Loucy (cell line): Measurements from ENCODE around the gene FGFRL1.

Experiments used
- H2AFZ ChIP-seq: fragments of 200-600 bp; sonication (generic); 2 replicates; pipeline ENCODE4 v1.6.0; 2016; ENCODE audit warnings: antibody characterized with exemption, mild to moderate bottlenecking, low read length, moderate library complexity
- H3F3A ChIP-seq: fragments of 200-600 bp; 2 replicates; pipeline ENCODE4 v1.6.0; 2016; ENCODE audit warnings: antibody characterized with exemption, low read depth, mild to moderate bottlenecking
- H3K27me3 ChIP-seq: fragments of 200-600 bp; sonication (generic); 2 replicates; pipeline ENCODE4 v1.6.1; 2014; ENCODE audit warnings: low read length, mild to moderate bottlenecking; ENCODE audit not compliant: insufficient read depth, poor library complexity, severe bottlenecking
- H3K36me3 ChIP-seq: fragments of 200-600 bp; sonication (generic); 2 replicates; pipeline ENCODE4 v1.6.1; 2016; ENCODE audit warnings: low read length; ENCODE audit not compliant: insufficient read depth
- H3K4me1 ChIP-seq: fragments of 200-600 bp; sonication (generic); 2 replicates; pipeline ENCODE4 v1.5.1; 2014; ENCODE audit warnings: low read length, mild to moderate bottlenecking; ENCODE audit not compliant: insufficient read depth, poor library complexity, severe bottlenecking
- H3K4me2 ChIP-seq: fragments of 200-600 bp; sonication (generic); 2 replicates; pipeline ENCODE4 v1.6.0; 2014; ENCODE audit warnings: antibody characterized with exemption, low read length, low read depth, mild to moderate bottlenecking; ENCODE audit not compliant: poor library complexity, severe bottlenecking
- H3K4me3 ChIP-seq: fragments of 200-600 bp; sonication (generic); 2 replicates; pipeline ENCODE4 v1.5.1; 2014; ENCODE audit warnings: low read length, mild to moderate bottlenecking, mixed read lengths; ENCODE audit not compliant: poor library complexity, severe bottlenecking
- H3K79me2 ChIP-seq: fragments of 200-600 bp; sonication (generic); 2 replicates; pipeline ENCODE4 v1.6.1; 2014; ENCODE audit warnings: low read length; ENCODE audit not compliant: insufficient read depth
- H3K9ac ChIP-seq: fragments of 200-600 bp; sonication (generic); 2 replicates; pipeline ENCODE4 v1.6.0; 2014; ENCODE audit warnings: mild to moderate bottlenecking, low read depth, low read length, moderate library complexity; ENCODE audit not compliant: poor library complexity, severe bottlenecking
- H3K9me2 ChIP-seq: fragments of 200-600 bp; sonication (generic); replicated peaks from 2 replicates; pipeline ENCODE4 v1.6.1; 2016; ENCODE audit warnings: low read depth, low read length, mixed read lengths
- H3K9me3 ChIP-seq: fragments of 200-600 bp; sonication (generic); 2 replicates; pipeline ENCODE4 v1.6.1; 2014; ENCODE audit warnings: mild to moderate bottlenecking, antibody characterized with exemption, low read length, low read depth; ENCODE audit not compliant: insufficient read depth
- H4K20me1 ChIP-seq: fragments of 200-600 bp; sonication (generic); 2 replicates; pipeline ENCODE4 v1.6.0; 2014; ENCODE audit warnings: antibody characterized with exemption, low read length, mild to moderate bottlenecking; ENCODE audit not compliant: insufficient read depth, poor library complexity, severe bottlenecking
- CTCF ChIP-seq: fragments of 200-600 bp; sonication (generic); conservative IDR thresholded peaks from 2 replicates; pipeline ENCODE4 v1.5.1; 2014; ENCODE audit warnings: mild to moderate bottlenecking, antibody characterized with exemption, low read length
- EZH2phosphoT487 ChIP-seq: fragments of 200-600 bp; IDR thresholded peaks from 2 replicates; pipeline ENCODE4 v1.6.1; 2018; ENCODE audit warnings: antibody characterized with exemption, mild to moderate bottlenecking, moderate library complexity, borderline replicate concordance

The FGFRL1 gene

GRCh38 chr4:1047976-1048772 is 36.7 kb downstream of the FGFRL1 start:
- Histone ChIP-seq H3K79me2 (no peaks in the 10 kb centered on the region), H3K36me3 (no peaks in the 10 kb centered on the region), H3K4me1 (no peaks in the 10 kb centered on the region), H3K4me2 (no peak overlapping the region), H3K9me3 (peaks cover 14% of the 10 kb centered on the region; the same call in 1 of the 2 replicates), H3K9me2 (no peaks in the 10 kb centered on the region), H3K27me3 (no peaks in the 10 kb centered on the region), H2AFZ (no peak overlapping the region), H4K20me1 (no peaks in the 10 kb centered on the region), H3K4me3 (no peak overlapping the region), H3K9ac (no peak overlapping the region), H3F3A (no peaks in the 10 kb centered on the region)
- TF ChIP-seq CTCF (no peak), EZH2phosphoT487 (no peak)

GRCh38 chr4:1048773-1049590 is 37.6 kb downstream of the FGFRL1 start:
- TF ChIP-seq EZH2phosphoT487 (no peak), CTCF (no peak)
- H3K27me3 ChIP-seq = no peaks in the 10 kb centered on the region

GRCh38 chr4:1049591-1049905 is 38.1 kb downstream of the FGFRL1 start:
- Histone ChIP-seq H3K79me2 (no peaks in the 10 kb centered on the region), H3K9me3 (peaks cover 14% of the 10 kb centered on the region; the same call in 1 of the 2 replicates), H3K36me3 (no peaks in the 10 kb centered on the region), H3K9me2 (no peaks in the 10 kb centered on the region), H3K4me2 (no peak overlapping the region), H2AFZ (no peak overlapping the region), H3K9ac (no peak overlapping the region), H3K4me1 (no peaks in the 10 kb centered on the region), H3K4me3 (no peak overlapping the region), H3F3A (no peaks in the 10 kb centered on the region), H3K27me3 (no peaks in the 10 kb centered on the region), H4K20me1 (no peaks in the 10 kb centered on the region)
- TF ChIP-seq CTCF (no peak), EZH2phosphoT487 (no peak)

More at GRCh38 chr4:1048773-1049590, 37.6 kb downstream of the FGFRL1 start:
- Histone ChIP-seq H3F3A (no peaks in the 10 kb centered on the region), H3K79me2 (no peaks in the 10 kb centered on the region), H3K36me3 (no peaks in the 10 kb centered on the region), H3K4me2 (no peak overlapping the region), H3K9ac (no peak overlapping the region), H4K20me1 (no peaks in the 10 kb centered on the region), H3K4me1 (no peaks in the 10 kb centered on the region), H3K4me3 (no peak overlapping the region), H2AFZ (no peak overlapping the region), H3K9me3 (peaks cover 14% of the 10 kb centered on the region; the same call in 1 of the 2 replicates), H3K9me2 (no peaks in the 10 kb centered on the region)
